CD8-positive, alpha-beta memory T cell (primary cell): ENCODE results near the gene FAN1. TPM values are rescaled to one million over a fixed set of nuclear protein-coding genes. Genes with fewer than 3 reads are reported as not detected.

Experiments used
- CTCF ChIA-PET: fragments of 350-600 bp; sonication (Branson Sonifier 250); formaldehyde crosslinking; loops from one replicate; lab custom pipeline; 2021; ENCODE audit warnings: antibody characterized with exemption; lab: Charles Lee
- POLR2A ChIA-PET: fragments of 350-600 bp; sonication (Branson Sonifier 250); formaldehyde crosslinking; loops from one replicate; lab custom pipeline; 2021; ENCODE audit warnings: antibody characterized with exemption; lab: Charles Lee
- DNase-seq, 5 donors: peaks; one replicate each; pipeline versions ENCODE4 v3.0.0 to v3.0.0-alpha.2; 2020 to 2022; ENCODE audit warnings: mixed read lengths in 1 of 5
- H3K27ac ChIP-seq: one replicate; pipeline ENCODE4 v1.7.0; 2013; ENCODE audit warnings: low read depth, mild to moderate bottlenecking, low read length, moderate library complexity
- H3K27me3 ChIP-seq: 2 replicates; pipeline ENCODE4 v1.7.0; 2013; ENCODE audit warnings: low read length, mild to moderate bottlenecking; ENCODE audit not compliant: insufficient read depth, poor library complexity, severe bottlenecking
- H3K36me3 ChIP-seq: 2 replicates; pipeline ENCODE4 v1.7.0; 2013; ENCODE audit warnings: mild to moderate bottlenecking, low read length, moderate library complexity; ENCODE audit not compliant: insufficient read depth
- H3K4me1 ChIP-seq: 2 replicates; pipeline ENCODE4 v1.7.0; 2013; ENCODE audit warnings: mild to moderate bottlenecking, low read length, moderate library complexity; ENCODE audit not compliant: insufficient read depth
- H3K4me3 ChIP-seq: 2 replicates; pipeline ENCODE4 v1.7.0; 2013; ENCODE audit warnings: mild to moderate bottlenecking, low read length
- H3K9me3 ChIP-seq: 2 replicates; pipeline ENCODE4 v1.7.0; 2013; ENCODE audit warnings: mild to moderate bottlenecking, low read length
- H3K27ac Mint-ChIP-seq, 8 donors: one replicate each; pipeline ENCODE4 v1.8.0; 2020 to 2021; ENCODE audit warnings: mixed read lengths in 8 of 8, mild to moderate bottlenecking in 6 of 8, inconsistent platforms in 3 of 8, moderate library complexity in 3 of 8
- H3K27me3 Mint-ChIP-seq, 2 donors: one replicate each; pipeline ENCODE4 v1.8.0; 2020 to 2021; ENCODE audit warnings: mixed read lengths in 2 of 2, mild to moderate bottlenecking in 1 of 2, moderate library complexity in 1 of 2
- H3K36me3 Mint-ChIP-seq, 3 donors: one replicate each; pipeline ENCODE4 v1.8.0; 2020 to 2021; ENCODE audit warnings: mixed read lengths in 3 of 3, inconsistent platforms in 1 of 3, mild to moderate bottlenecking in 1 of 3
- H3K4me1 Mint-ChIP-seq, 3 donors: one replicate each; pipeline ENCODE4 v1.8.0; 2020 to 2021; ENCODE audit warnings: mixed read lengths in 3 of 3, inconsistent platforms in 1 of 3, mild to moderate bottlenecking in 1 of 3
- H3K4me3 Mint-ChIP-seq, 7 donors: one replicate each; pipeline ENCODE4 v1.8.0; 2020 to 2021; ENCODE audit warnings: mixed read lengths in 7 of 7, mild to moderate bottlenecking in 6 of 7, moderate library complexity in 4 of 7, inconsistent platforms in 2 of 7
- H3K9me3 Mint-ChIP-seq, 5 donors: one replicate each; pipeline ENCODE4 v1.8.0; 2020 to 2022; ENCODE audit warnings: mixed read lengths in 5 of 5, mild to moderate bottlenecking in 3 of 5, moderate library complexity in 2 of 5, inconsistent platforms in 1 of 5
- polyA plus RNA-seq: library from polyadenylated mRNA; unstranded; fragments of 300-500 nt; fragmentation: Illumina TruSeq; gene quantifications from one replicate; pipeline ENCODE4 v1.2.3, GENCODE V29; 2021
- total RNA-seq, 2 experiments: library from RNA; stranded (reverse); gene quantifications; one replicate each; pipeline ENCODE4 v1.2.3, GENCODE V29; 2021

Gene FAN1
- total RNA-seq = 10 to 100 TPM; 17.9 to 18.9 TPM
- 7.4 TPM for polyA plus RNA-seq

DNA sequence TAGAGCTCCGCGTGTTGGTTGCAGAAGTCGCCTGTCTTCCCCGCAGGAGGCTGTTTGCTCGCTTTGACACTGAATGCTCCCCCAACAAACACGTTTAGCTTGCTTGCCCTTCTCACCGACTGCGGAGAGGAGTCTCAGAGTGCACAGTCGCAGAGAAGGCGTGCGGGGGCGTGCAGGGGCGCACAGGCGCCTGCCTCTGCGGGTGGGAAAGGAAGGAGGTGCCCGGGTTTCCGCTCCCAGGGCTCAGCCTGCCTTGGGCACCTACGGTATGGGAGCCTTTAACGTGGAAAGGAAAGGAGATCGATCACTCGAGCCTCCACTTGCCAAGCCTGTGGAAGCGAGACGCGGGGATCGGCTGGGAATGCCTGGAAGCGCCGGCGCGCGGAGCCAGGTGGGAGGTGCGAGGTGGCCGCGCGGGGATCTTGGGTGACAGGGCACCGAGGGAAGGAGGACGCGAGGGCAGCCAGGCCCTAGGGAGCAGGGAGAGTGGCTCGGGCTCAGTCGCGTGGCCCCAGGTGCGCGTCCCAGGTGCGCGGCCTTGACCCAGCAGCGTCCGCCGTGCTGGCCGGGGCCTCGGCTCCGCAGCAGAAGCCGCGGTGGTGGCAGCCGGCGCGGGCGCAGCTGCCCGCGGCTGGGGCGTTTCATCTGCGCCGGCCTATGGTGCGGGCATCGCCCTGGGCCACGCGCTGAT is at the start of gene FAN1:
TSS of gene FAN1 (plus strand) at position 419 of the 691 bp plus-strand sequence. CDS start 749 bp downstream, outside the sequence.
- no peaks in the 10 kb centered on the region for H3K9me3 ChIP-seq
- peak; percentile 54 to 75 (median 63) for DNase-seq
- CTCF ChIA-PET = interaction anchor here (0.9 to 2.1 kb wide), 4 partner anchors 8 to 585 kb away, joined by 3 to 9 read pairs (median 4); no protein-coding TSS in a partner anchor
- peak within 1 kb of the TSS; percentile 50 for H3K27ac ChIP-seq
- H3K27me3 ChIP-seq = no peaks in the 10 kb centered on the region
- Mint-ChIP-seq H3K9me3 (no peaks in the 10 kb centered on the region), H3K36me3 (peaks cover 0 to 30% (median 8%) of the 10 kb centered on the region in 3 donors), H3K27me3 (peaks cover 2 to 7% of the 10 kb centered on the region in 2 donors), H3K4me1 (peaks cover 20 to 48% (median 42%) of the 10 kb centered on the region in 3 donors), H3K27ac (peak within 1 kb of the TSS; percentile 8 to 90 (median 84)), H3K4me3 (peak within 1 kb of the TSS; percentile 93 to 98 (median 96))
- H3K4me1 ChIP-seq = no peaks in the 10 kb centered on the region
- no peaks in the 10 kb centered on the region for H3K36me3 ChIP-seq
- POLR2A ChIA-PET = interaction anchor here (0.6 kb wide), 1 partner anchor 311 kb away, joined by 3 read pairs; no protein-coding TSS in a partner anchor
- H3K4me3 ChIP-seq = peak within 1 kb of the TSS; percentile 87

DNA sequence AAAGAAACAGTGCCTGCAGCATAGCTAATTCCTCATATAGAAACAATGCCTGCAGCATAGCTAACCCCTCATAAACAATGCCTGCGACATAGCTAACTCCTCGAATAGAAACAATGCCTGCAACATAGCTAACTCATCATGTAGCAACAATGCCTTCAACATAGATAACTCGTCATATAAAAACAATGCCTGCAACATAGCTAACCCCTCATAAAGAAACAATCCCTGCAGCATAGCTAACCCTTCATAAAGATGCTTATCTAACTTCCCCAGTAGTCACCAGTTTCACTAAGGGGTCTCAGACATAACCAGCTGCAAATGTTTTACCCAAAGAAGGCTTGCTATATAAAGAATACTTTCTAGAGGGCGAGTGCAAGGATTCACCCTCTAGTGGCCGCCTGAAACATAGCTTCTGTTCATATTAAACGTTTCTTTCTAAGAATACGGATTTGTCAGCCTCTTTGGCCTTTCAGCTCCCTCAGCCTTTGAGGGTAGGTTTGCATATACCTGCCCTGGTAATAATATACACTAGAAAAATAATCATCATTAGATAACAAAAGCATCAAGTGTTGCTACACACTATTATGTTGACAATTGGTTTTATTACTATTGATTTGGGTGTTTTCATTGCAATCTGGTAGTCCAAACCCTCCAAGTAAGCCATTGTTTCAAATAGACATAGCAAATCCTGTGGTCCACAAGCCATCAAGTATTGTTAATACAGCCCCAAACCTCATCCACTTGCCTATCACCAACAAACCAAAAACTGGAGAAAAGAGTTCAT is 44.4 kb upstream of the FAN1 start:
- no peak overlapping the region for H3K4me3 ChIP-seq
- Mint-ChIP-seq H3K36me3 (no peaks in the 10 kb centered on the region), H3K9me3 (peaks cover 0 to 3% (median 3%) of the 10 kb centered on the region in 5 donors), H3K4me1 (peaks cover 0 to 12% (median 6%) of the 10 kb centered on the region in 3 donors), H3K27me3 (peaks cover 4 to 5% of the 10 kb centered on the region in 2 donors), H3K27ac (no peak overlapping the region), H3K4me3 (no peak overlapping the region)
- H3K27ac ChIP-seq = no peak overlapping the region
- POLR2A ChIA-PET = interaction anchor here (0.7 kb wide), 1 partner anchor 39 kb away, joined by 3 read pairs; no protein-coding TSS in a partner anchor
- H3K4me1 ChIP-seq = no peaks in the 10 kb centered on the region
- no peaks in the 10 kb centered on the region for H3K9me3 ChIP-seq
- H3K27me3 ChIP-seq = no peaks in the 10 kb centered on the region
- CTCF ChIA-PET = interaction anchor here (0.6 to 1.2 kb wide), 7 partner anchors 9 to 271 kb away, joined by 3 to 6 read pairs (median 3); no protein-coding TSS in a partner anchor
- no peaks in the 10 kb centered on the region for H3K36me3 ChIP-seq
- peak in 1 of 5 donors; percentile 23 for DNase-seq

DNA sequence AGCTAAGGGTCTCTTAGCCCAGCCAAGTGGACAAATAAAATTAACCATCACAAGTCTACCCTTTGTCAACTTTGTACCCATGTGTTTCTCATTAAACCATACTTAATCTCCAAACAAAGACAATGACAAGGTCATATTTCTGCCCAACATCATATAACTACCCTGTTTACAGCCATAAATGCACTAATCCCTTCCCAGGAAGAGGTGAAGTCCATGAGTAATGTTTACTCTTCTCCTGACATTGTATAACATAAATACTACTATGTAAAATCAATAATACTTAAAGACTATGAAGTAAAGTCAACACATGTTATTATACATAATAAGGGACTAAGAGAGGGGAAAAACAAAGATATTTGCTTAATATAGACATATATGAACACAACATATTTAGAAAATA is 38.5 kb upstream of the FAN1 start:
- Histone ChIP-seq H3K27ac (no peak overlapping the region), H3K4me3 (no peak overlapping the region), H3K4me1 (no peaks in the 10 kb centered on the region), H3K27me3 (no peaks in the 10 kb centered on the region), H3K9me3 (no peaks in the 10 kb centered on the region), H3K36me3 (no peaks in the 10 kb centered on the region)
- Mint-ChIP-seq H3K27ac (no peak overlapping the region), H3K27me3 (peaks cover 3 to 8% of the 10 kb centered on the region in 2 donors), H3K9me3 (peaks cover 0 to 2% (median 0%) of the 10 kb centered on the region in 5 donors), H3K4me3 (no peak overlapping the region), H3K4me1 (no peaks in the 10 kb centered on the region), H3K36me3 (no peaks in the 10 kb centered on the region)
- CTCF ChIA-PET = no interaction called here
- DNase-seq = no peak
- POLR2A ChIA-PET = no interaction called here

DNA sequence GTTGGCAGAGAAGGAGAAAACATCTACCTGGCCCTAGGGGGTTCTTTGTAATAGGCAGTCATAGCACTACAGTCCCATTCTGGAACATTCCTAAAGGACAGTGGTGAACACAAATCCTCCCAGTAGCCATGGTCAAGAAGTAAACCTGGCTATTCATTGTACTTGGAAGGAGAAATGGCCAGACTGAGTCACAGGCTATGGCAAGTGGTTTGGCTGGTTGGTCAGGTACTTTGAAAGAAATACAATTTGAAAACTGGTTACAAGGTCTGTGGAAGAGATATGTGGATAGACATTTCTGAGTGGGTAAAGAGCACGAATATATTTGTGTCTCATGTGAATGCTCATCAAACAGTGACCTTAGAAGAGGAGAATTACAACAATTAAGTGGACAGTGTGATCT is 33.0 kb upstream of the FAN1 start:
- ChIA-PET POLR2A (no interaction called here), CTCF (no interaction called here)
- H3K36me3 Mint-ChIP-seq = peaks cover 0 to 12% (median 0%) of the 10 kb centered on the region in 3 donors
- H3K9me3 Mint-ChIP-seq = peaks cover 0 to 2% (median 0%) of the 10 kb centered on the region in 5 donors
- no peaks in the 10 kb centered on the region for H3K36me3 ChIP-seq
- peaks cover 0 to 3% of the 10 kb centered on the region in 2 donors for H3K27me3 Mint-ChIP-seq
- H3K4me3 ChIP-seq = no peak overlapping the region
- H3K27ac Mint-ChIP-seq = peak overlapping the region in 2 of 8 donors; percentile 4 to 56
- H3K4me3 Mint-ChIP-seq = no peak overlapping the region
- H3K27me3 ChIP-seq = no peaks in the 10 kb centered on the region
- no peaks in the 10 kb centered on the region for H3K4me1 ChIP-seq
- DNase-seq = no peak
- no peaks in the 10 kb centered on the region for H3K9me3 ChIP-seq
- H3K27ac ChIP-seq = no peak overlapping the region
- H3K4me1 Mint-ChIP-seq = no peaks in the 10 kb centered on the region

DNA sequence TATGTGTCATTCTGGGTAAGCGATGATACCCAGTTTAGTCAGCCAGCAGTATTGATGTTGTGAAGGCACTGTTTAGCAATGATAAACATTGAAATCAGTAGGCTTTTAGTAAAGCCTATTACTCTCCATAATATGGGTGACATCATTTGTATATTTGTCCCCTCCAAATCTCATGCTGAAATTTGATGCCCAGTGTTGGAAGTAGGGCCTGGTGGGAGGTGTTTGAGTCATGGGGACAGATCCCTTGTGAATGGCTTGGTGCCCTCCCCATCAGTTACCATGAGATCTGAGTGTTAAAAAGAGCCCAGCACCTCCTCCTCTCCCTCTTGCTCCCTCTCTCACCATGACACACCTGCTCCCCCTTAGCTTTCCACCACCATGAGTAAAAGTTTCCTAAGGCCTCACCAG is 31.4 kb upstream of the FAN1 start:
- Histone ChIP-seq H3K4me3 (no peak overlapping the region), H3K4me1 (no peaks in the 10 kb centered on the region), H3K36me3 (no peaks in the 10 kb centered on the region), H3K27me3 (no peaks in the 10 kb centered on the region), H3K27ac (no peak overlapping the region), H3K9me3 (no peaks in the 10 kb centered on the region)
- DNase-seq = no peak
- H3K27me3 Mint-ChIP-seq = peaks cover 0 to 3% of the 10 kb centered on the region in 2 donors
- no peak overlapping the region for H3K4me3 Mint-ChIP-seq
- H3K9me3 Mint-ChIP-seq = peaks cover 0 to 2% (median 0%) of the 10 kb centered on the region in 5 donors
- ChIA-PET POLR2A (no interaction called here), CTCF (no interaction called here)
- H3K27ac Mint-ChIP-seq = no peak overlapping the region
- H3K4me1 Mint-ChIP-seq = no peaks in the 10 kb centered on the region
- H3K36me3 Mint-ChIP-seq = peaks cover 0 to 13% (median 0%) of the 10 kb centered on the region in 3 donors

DNA sequence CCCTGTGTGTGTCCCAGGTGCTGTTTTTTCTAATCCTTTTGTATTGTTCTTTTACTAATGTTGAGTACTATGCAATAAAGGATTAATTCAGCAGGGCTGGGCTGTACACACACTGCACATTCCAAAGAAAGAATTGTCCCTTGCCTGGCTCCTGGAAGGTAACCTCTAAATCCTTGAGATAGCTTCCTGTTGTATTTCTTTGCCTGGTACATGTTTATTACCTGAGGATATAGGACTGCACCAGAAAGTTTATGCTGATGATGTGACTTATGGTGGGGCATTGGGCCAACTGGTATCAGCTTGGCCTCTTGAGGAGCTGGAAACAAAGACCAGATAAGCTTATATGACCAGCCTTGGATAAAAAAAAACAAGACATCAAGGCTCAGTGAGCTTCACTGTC is 26.6 kb upstream of the FAN1 start:
- no peak overlapping the region for H3K27ac Mint-ChIP-seq
- H3K4me1 Mint-ChIP-seq = no peaks in the 10 kb centered on the region
- H3K9me3 ChIP-seq = no peaks in the 10 kb centered on the region
- H3K9me3 Mint-ChIP-seq = peaks cover 0 to 3% (median 0%) of the 10 kb centered on the region in 5 donors
- peaks cover 3% of the 10 kb centered on the region in 2 donors for H3K27me3 Mint-ChIP-seq
- ChIA-PET POLR2A (no interaction called here), CTCF (no interaction called here)
- H3K27ac ChIP-seq = no peak overlapping the region
- H3K4me3 Mint-ChIP-seq = no peak overlapping the region
- no peaks in the 10 kb centered on the region for H3K27me3 ChIP-seq
- no peak overlapping the region for H3K4me3 ChIP-seq
- DNase-seq = no peak
- H3K36me3 ChIP-seq = no peaks in the 10 kb centered on the region
- no peaks in the 10 kb centered on the region for H3K4me1 ChIP-seq
- peaks cover 1 to 17% (median 5%) of the 10 kb centered on the region in 3 donors for H3K36me3 Mint-ChIP-seq

DNA sequence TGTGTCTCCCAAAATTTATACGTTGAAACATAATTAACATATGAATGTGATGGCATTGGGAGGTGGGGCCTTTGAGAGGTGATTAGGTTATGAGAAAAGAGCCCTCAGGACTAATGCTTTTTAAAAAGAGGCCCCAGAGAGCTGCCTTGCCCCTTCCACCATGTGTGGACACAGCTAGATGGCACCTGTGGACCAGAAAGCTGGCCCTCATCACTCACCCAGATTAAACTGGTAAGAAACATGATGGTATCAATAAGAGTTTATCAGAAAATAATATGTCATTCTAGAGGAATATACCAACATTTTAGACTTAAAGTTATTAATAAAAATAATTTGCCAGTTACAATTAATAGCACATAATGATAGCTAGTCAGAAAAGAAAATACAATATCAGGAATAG is 25.2 kb upstream of the FAN1 start:
- Mint-ChIP-seq H3K27me3 (peaks cover 2 to 8% of the 10 kb centered on the region in 2 donors), H3K4me1 (no peaks in the 10 kb centered on the region)
- CTCF ChIA-PET = no interaction called here

More for the DNA sequence above, 25.2 kb upstream of the FAN1 start:
- Mint-ChIP-seq H3K9me3 (peaks cover 0 to 3% (median 0%) of the 10 kb centered on the region in 5 donors), H3K4me3 (no peak overlapping the region), H3K36me3 (peaks cover 1 to 14% (median 5%) of the 10 kb centered on the region in 3 donors), H3K27ac (no peak overlapping the region)
- H3K9me3 ChIP-seq = no peaks in the 10 kb centered on the region
- POLR2A ChIA-PET = no interaction called here
- H3K4me3 ChIP-seq = no peak overlapping the region
- no peaks in the 10 kb centered on the region for H3K4me1 ChIP-seq
- H3K36me3 ChIP-seq = no peaks in the 10 kb centered on the region
- no peak for DNase-seq
- H3K27me3 ChIP-seq = no peaks in the 10 kb centered on the region
- H3K27ac ChIP-seq = no peak overlapping the region
